ENCODE results near the gene NUP50. TPM values are rescaled to one million over a fixed set of nuclear protein-coding genes. Genes with fewer than 3 reads are reported as not detected.

NUP50 gene
- polyA plus RNA-seq, 4 donors: 15.7 to 38.7 (median 19.1) TPM

DNA sequence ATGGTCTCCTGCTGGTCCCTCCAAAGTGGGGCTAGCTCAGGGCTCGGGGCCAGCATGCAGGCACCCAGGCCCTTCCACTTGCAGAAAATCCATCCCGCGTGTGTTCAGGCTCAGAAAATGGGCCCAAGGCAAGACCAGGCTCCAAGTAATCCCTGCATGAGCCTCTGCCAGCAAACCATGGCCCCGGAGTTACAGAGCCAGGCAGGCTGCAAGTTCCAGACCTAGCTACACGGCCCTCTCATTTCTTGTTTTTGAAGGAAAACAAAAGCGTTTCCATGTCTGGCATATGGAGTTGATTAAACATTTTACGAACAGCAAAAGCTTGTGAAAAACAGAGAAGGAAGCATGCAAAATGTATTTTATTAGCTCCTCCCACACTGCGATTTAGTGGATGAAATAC, 47.3 kb downstream of the NUP50 start:
- H3K36me3 ChIP-seq (ENCODE audit: control insufficient read depth in 3 of 3, insufficient read depth in 2 of 3, low read depth in 1 of 3, low read length in 3 of 3): peaks cover 0 to 23% (median 0%) of the 10 kb centered on the region in 3 donors
- H3K4me3 ChIP-seq (ENCODE audit: low read depth in 1 of 3, low read length in 3 of 3): no peak overlapping the region
- H3K27ac ChIP-seq (ENCODE audit: low read depth in 1 of 3, low read length in 2 of 3): no peak overlapping the region
- 91 to 92% (median 91%) methylated on average over 8 of the region's 8 CpGs for WGBS, 3 donors
- H3K9me3 ChIP-seq (ENCODE audit: control insufficient read depth in 2 of 2, insufficient read depth in 1 of 2, low read depth in 1 of 2, low read length in 1 of 2): no peaks in the 10 kb centered on the region
- peaks cover 0 to 2% (median 0%) of the 10 kb centered on the region in 3 donors for H3K27me3 ChIP-seq (ENCODE audit: control insufficient read depth in 3 of 3, insufficient read depth in 3 of 3, low read length in 3 of 3)
- no peak for FAIRE-seq
- peaks cover 0 to 4% (median 0%) of the 10 kb centered on the region in 3 donors for H3K4me1 ChIP-seq (ENCODE audit: control insufficient read depth in 3 of 3, insufficient read depth in 2 of 3, low read depth in 1 of 3, low read length in 2 of 3)
- no peak for DNase-seq

GRCh38 chr22:45211435-45211834, 47.7 kb downstream of the NUP50 start:
- no peak for FAIRE-seq
- H3K27ac ChIP-seq (ENCODE audit: low read depth in 1 of 3, low read length in 2 of 3): no peak overlapping the region
- H3K4me1 ChIP-seq (ENCODE audit: control insufficient read depth in 3 of 3, insufficient read depth in 2 of 3, low read depth in 1 of 3, low read length in 2 of 3): peaks cover 0 to 4% (median 0%) of the 10 kb centered on the region in 3 donors

GRCh38 chr22:45211848-45212247, 48.1 kb downstream of the NUP50 start:
- Histone ChIP-seq H3K27me3 (ENCODE audit: control insufficient read depth in 3 of 3, insufficient read depth in 3 of 3, low read length in 3 of 3) (peaks cover 0 to 2% (median 0%) of the 10 kb centered on the region in 3 donors), H3K4me1 (ENCODE audit: control insufficient read depth in 3 of 3, insufficient read depth in 2 of 3, low read depth in 1 of 3, low read length in 2 of 3) (peaks cover 0 to 4% (median 0%) of the 10 kb centered on the region in 3 donors), H3K4me3 (ENCODE audit: low read depth in 1 of 3, low read length in 3 of 3) (no peak overlapping the region), H3K9me3 (ENCODE audit: control insufficient read depth in 2 of 2, insufficient read depth in 1 of 2, low read depth in 1 of 2, low read length in 1 of 2) (no peaks in the 10 kb centered on the region), H3K36me3 (ENCODE audit: control insufficient read depth in 3 of 3, insufficient read depth in 2 of 3, low read depth in 1 of 3, low read length in 3 of 3) (peaks cover 0 to 23% (median 0%) of the 10 kb centered on the region in 3 donors), H3K27ac (ENCODE audit: low read depth in 1 of 3, low read length in 2 of 3) (peak overlapping the region in 1 of 3 donors; percentile 12)
- 83 to 96% (median 93%) methylated on average over 15 to 18 of the region's 18 CpGs for WGBS, 3 donors
- FAIRE-seq (no peak), DNase-seq (no peak)

More at GRCh38 chr22:45211435-45211834, 47.7 kb downstream of the NUP50 start:
- peaks cover 0 to 23% (median 0%) of the 10 kb centered on the region in 3 donors for H3K36me3 ChIP-seq (ENCODE audit: control insufficient read depth in 3 of 3, insufficient read depth in 2 of 3, low read depth in 1 of 3, low read length in 3 of 3)
- H3K9me3 ChIP-seq (ENCODE audit: control insufficient read depth in 2 of 2, insufficient read depth in 1 of 2, low read depth in 1 of 2, low read length in 1 of 2): no peaks in the 10 kb centered on the region
- peaks cover 0 to 2% (median 0%) of the 10 kb centered on the region in 3 donors for H3K27me3 ChIP-seq (ENCODE audit: control insufficient read depth in 3 of 3, insufficient read depth in 3 of 3, low read length in 3 of 3)
- no peak overlapping the region for H3K4me3 ChIP-seq (ENCODE audit: low read depth in 1 of 3, low read length in 3 of 3)
- DNase-seq: peak in 1 of 2 donors; percentile 21
- WGBS, 3 donors: 55 to 78% (median 72%) methylated on average over 8 of the region's 8 CpGs

DNA sequence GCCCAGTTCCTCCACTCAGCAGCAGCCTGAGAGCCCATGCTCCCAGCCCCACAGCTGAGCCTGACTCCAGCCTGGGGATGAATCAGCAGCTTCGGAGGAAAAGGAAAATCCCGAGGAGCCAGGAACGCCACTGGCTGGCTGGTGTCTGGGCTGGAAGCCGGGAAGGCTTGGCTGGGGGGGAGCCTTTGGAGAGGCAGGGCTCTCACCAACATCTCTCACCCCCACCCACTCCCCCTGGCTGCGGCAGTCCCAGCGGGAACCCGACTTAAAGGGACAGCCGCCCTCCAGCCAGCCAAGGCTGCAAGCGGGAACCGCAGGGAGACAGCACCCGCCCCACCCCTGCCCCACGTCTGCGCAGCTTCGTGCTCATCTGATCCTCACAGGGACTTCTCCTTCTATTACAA, 48.6 kb downstream of the NUP50 start:
- DNase-seq (peak in 1 of 2 donors; percentile 25), FAIRE-seq (no peak)
- Histone ChIP-seq H3K36me3 (ENCODE audit: control insufficient read depth in 3 of 3, insufficient read depth in 2 of 3, low read depth in 1 of 3, low read length in 3 of 3) (peaks cover 0 to 23% (median 0%) of the 10 kb centered on the region in 3 donors), H3K4me3 (ENCODE audit: low read depth in 1 of 3, low read length in 3 of 3) (no peak overlapping the region), H3K4me1 (ENCODE audit: control insufficient read depth in 3 of 3, insufficient read depth in 2 of 3, low read depth in 1 of 3, low read length in 2 of 3) (peaks cover 0 to 4% (median 0%) of the 10 kb centered on the region in 3 donors), H3K27me3 (ENCODE audit: control insufficient read depth in 3 of 3, insufficient read depth in 3 of 3, low read length in 3 of 3) (peaks cover 0 to 2% (median 0%) of the 10 kb centered on the region in 3 donors), H3K27ac (ENCODE audit: low read depth in 1 of 3, low read length in 2 of 3) (peak overlapping the region in 1 of 3 donors; percentile 73), H3K9me3 (ENCODE audit: control insufficient read depth in 2 of 2, insufficient read depth in 1 of 2, low read depth in 1 of 2, low read length in 1 of 2) (no peaks in the 10 kb centered on the region)
- 44 to 68% (median 58%) methylated on average over 10 to 14 of the region's 14 CpGs for WGBS, 3 donors

- no peak overlapping the region for H3K4me3 ChIP-seq (ENCODE audit: low read depth in 1 of 3, low read length in 3 of 3)
- no peaks in the 10 kb centered on the region for H3K9me3 ChIP-seq (ENCODE audit: control insufficient read depth in 2 of 2, insufficient read depth in 1 of 2, low read depth in 1 of 2, low read length in 1 of 2)
- peaks cover 0 to 23% (median 0%) of the 10 kb centered on the region in 3 donors for H3K36me3 ChIP-seq (ENCODE audit: control insufficient read depth in 3 of 3, insufficient read depth in 2 of 3, low read depth in 1 of 3, low read length in 3 of 3)
- H3K27ac ChIP-seq (ENCODE audit: low read depth in 1 of 3, low read length in 2 of 3): peak overlapping the region in 1 of 3 donors; percentile 73
- H3K4me1 ChIP-seq (ENCODE audit: control insufficient read depth in 3 of 3, insufficient read depth in 2 of 3, low read depth in 1 of 3, low read length in 2 of 3): peaks cover 0 to 4% (median 0%) of the 10 kb centered on the region in 3 donors
- WGBS, 3 donors: 60 to 83% (median 76%) methylated on average over 22 of the region's 22 CpGs
- DNase-seq (no peak), FAIRE-seq (no peak)
- peaks cover 0 to 2% (median 0%) of the 10 kb centered on the region in 3 donors for H3K27me3 ChIP-seq (ENCODE audit: control insufficient read depth in 3 of 3, insufficient read depth in 3 of 3, low read length in 3 of 3)
Observed at GRCh38 chr22:45212992-45213751, 49.4 kb downstream of the NUP50 start.

DNA sequence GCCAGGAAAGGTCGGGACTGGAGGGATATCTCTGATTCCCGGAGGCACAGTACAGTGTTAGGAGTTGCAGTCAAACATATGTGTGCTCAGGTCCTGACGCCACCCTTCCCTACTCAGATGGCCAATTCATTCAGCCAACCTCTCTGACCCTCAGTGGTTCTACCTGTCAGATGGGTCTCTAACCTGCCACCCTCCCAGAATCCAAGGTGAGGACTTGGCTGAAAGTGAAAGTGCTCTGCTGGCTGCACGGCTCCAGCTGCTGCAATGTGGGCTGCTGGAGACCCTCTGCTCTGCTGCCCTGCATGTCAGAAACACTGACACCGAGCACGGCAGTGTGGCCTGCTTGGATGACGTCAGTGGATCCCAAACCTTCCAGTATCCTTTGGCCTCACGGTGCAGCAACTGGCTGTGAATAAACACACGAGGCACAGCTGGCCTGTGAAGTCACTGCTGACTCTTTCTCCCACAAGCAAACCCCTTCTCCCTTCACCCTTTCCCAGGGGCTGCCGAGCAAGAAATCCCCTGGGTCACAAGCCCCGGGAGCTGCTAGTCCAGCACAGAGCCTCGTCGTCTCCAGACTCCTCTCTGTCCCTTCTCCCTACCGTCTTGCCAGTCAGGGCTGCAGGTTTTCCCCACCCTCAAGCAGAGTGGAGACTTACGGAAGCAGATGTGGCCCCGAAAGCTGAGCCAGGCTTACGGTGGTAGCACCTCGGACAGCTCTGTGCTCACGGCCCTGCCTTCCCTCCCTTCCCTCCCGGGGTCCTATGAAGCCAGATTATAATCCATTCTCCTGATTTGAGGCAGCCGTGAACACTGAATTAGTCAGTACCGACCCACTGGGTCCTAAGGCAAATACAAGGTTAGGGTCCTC, 52.6 kb downstream of the NUP50 start:
- H3K27me3 ChIP-seq (ENCODE audit: control insufficient read depth in 3 of 3, insufficient read depth in 3 of 3, low read length in 3 of 3): peaks cover 0 to 2% (median 0%) of the 10 kb centered on the region in 3 donors
- DNase-seq (peak in 1 of 2 donors; percentile 35), FAIRE-seq (no peak)
- H3K36me3 ChIP-seq (ENCODE audit: control insufficient read depth in 3 of 3, insufficient read depth in 2 of 3, low read depth in 1 of 3, low read length in 3 of 3): peaks cover 0 to under 1% (median 0%) of the 10 kb centered on the region in 3 donors
- 52 to 64% (median 55%) methylated on average over 22 of the region's 22 CpGs for WGBS, 3 donors
- H3K9me3 ChIP-seq (ENCODE audit: control insufficient read depth in 2 of 2, insufficient read depth in 1 of 2, low read depth in 1 of 2, low read length in 1 of 2): no peaks in the 10 kb centered on the region
- H3K4me3 ChIP-seq (ENCODE audit: low read depth in 1 of 3, low read length in 3 of 3): no peak overlapping the region
- H3K27ac ChIP-seq (ENCODE audit: low read depth in 1 of 3, low read length in 2 of 3): no peak overlapping the region
- peaks cover 0 to 4% (median 0%) of the 10 kb centered on the region in 3 donors for H3K4me1 ChIP-seq (ENCODE audit: control insufficient read depth in 3 of 3, insufficient read depth in 2 of 3, low read depth in 1 of 3, low read length in 2 of 3)

GRCh38 chr22:45217345-45217744, 53.6 kb downstream of the NUP50 start:
- 91 to 99% (median 95%) methylated on average over 5 to 6 of the region's 6 CpGs for WGBS, 3 donors

DNA sequence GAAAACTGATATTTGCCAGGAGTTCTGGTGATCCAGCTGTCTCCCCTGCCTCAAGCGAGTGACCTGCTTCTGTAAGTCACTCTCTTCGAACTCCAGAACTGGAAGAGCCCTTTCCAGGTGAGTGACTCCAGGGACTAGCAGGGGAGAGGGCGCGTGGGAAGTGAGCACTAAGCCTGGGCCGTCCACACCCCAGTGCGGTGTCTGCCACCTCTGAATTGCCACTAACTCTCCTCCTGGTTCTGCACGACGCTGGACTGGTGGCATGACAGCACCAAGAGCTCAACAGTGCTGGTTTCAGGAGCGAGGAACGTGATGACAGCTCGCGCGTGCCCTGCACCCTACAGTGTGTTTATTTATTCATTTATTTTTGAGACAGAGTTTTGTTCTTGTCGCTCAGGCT, 54.1 kb downstream of the NUP50 start:
- Histone ChIP-seq H3K36me3 (ENCODE audit: control insufficient read depth in 3 of 3, insufficient read depth in 2 of 3, low read depth in 1 of 3, low read length in 3 of 3) (no peaks in the 10 kb centered on the region), H3K4me1 (ENCODE audit: control insufficient read depth in 3 of 3, insufficient read depth in 2 of 3, low read depth in 1 of 3, low read length in 2 of 3) (no peaks in the 10 kb centered on the region), H3K4me3 (ENCODE audit: low read depth in 1 of 3, low read length in 3 of 3) (no peak overlapping the region), H3K27ac (ENCODE audit: low read depth in 1 of 3, low read length in 2 of 3) (no peak overlapping the region), H3K27me3 (ENCODE audit: control insufficient read depth in 3 of 3, insufficient read depth in 3 of 3, low read length in 3 of 3) (peaks cover 0 to 2% (median 0%) of the 10 kb centered on the region in 3 donors), H3K9me3 (ENCODE audit: control insufficient read depth in 2 of 2, insufficient read depth in 1 of 2, low read depth in 1 of 2, low read length in 1 of 2) (no peaks in the 10 kb centered on the region)
- DNase-seq: no peak
- 91 to 96% (median 94%) methylated on average over 14 of the region's 14 CpGs for WGBS, 3 donors
- FAIRE-seq: no peak

More at GRCh38 chr22:45217345-45217744, 53.6 kb downstream of the NUP50 start:
- no peak for DNase-seq
- Histone ChIP-seq H3K4me1 (ENCODE audit: control insufficient read depth in 3 of 3, insufficient read depth in 2 of 3, low read depth in 1 of 3, low read length in 2 of 3) (no peaks in the 10 kb centered on the region), H3K4me3 (ENCODE audit: low read depth in 1 of 3, low read length in 3 of 3) (no peak overlapping the region), H3K9me3 (ENCODE audit: control insufficient read depth in 2 of 2, insufficient read depth in 1 of 2, low read depth in 1 of 2, low read length in 1 of 2) (no peaks in the 10 kb centered on the region), H3K36me3 (ENCODE audit: control insufficient read depth in 3 of 3, insufficient read depth in 2 of 3, low read depth in 1 of 3, low read length in 3 of 3) (no peaks in the 10 kb centered on the region), H3K27me3 (ENCODE audit: control insufficient read depth in 3 of 3, insufficient read depth in 3 of 3, low read length in 3 of 3) (peaks cover 0 to 2% (median 0%) of the 10 kb centered on the region in 3 donors), H3K27ac (ENCODE audit: low read depth in 1 of 3, low read length in 2 of 3) (no peak overlapping the region)
- no peak for FAIRE-seq
